Activated T-cell treated with anti-CD3 and anti-CD28 coated beads for 4 hours (primary cell): Measurements from ENCODE around the gene MAST4.

Source experiments
- DNase-seq: peaks from one replicate; pipeline ENCODE4 v3.0.0-alpha.2; 2020

MAST4 gene

DNA sequence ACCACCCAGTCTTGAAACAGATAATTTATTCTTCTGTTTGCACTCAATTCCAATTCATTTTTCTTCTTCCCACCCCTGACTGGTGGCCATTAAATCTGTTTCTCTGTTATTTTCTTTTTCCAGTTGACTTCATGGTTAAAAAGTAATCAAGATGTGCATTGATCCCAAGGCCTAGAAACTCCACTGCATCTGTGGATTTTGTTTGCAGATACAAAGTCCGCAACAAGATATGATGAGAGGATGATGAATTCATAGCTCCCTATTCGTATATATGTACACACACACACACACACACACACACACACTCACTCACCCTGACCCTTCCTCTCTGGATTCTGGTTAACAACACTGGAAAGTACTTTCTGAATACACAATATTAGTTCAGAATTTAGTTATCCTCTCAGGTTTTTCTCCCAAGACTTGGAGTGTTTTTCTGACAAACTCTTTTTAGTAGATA, 548.0 kb downstream of the MAST4 start:
- DNase-seq = no peak

GRCh38 chr5:67146574-67146973, 550.4 kb downstream of the MAST4 start:
- no peak for DNase-seq

DNA sequence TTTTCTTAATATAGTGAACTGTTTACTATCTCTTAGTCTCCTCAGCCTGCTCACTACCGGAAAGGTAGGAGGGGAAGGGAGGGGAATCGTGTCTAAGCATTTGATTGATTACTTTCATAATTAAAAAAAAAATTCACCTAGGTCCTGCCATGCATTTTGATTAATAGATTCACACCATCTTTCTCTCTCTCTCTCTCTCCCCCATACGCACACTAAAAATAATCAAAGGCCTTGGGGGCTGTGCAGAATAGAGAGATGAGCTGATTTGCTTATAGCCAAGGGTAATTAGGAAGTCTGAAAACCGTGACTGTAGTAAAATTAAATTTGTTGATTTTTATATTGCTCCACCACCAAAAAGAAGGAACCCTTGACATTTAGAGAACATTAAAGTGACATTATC, 550.8 kb downstream of the MAST4 start:
- DNase-seq = no peak

DNA sequence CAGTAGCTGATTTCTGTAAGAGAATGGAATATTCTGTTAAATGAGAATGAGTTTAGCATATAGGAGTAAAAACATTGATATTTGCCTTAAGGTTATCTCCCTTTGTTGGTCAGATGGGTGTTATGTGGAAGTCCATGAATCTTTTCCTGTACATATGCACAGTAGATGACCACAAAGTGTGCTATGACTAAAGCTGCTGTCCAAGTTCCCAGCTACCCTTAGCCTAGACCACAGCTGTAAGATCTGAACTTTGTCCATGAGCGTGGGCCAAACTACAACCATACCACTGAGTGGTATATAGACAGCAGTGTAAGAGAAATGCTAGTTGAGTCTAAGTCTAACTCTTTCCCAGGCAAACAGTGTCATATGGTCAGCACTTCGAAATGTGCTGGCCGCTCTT, 551.6 kb downstream of the MAST4 start:
- DNase-seq = no peak

DNA sequence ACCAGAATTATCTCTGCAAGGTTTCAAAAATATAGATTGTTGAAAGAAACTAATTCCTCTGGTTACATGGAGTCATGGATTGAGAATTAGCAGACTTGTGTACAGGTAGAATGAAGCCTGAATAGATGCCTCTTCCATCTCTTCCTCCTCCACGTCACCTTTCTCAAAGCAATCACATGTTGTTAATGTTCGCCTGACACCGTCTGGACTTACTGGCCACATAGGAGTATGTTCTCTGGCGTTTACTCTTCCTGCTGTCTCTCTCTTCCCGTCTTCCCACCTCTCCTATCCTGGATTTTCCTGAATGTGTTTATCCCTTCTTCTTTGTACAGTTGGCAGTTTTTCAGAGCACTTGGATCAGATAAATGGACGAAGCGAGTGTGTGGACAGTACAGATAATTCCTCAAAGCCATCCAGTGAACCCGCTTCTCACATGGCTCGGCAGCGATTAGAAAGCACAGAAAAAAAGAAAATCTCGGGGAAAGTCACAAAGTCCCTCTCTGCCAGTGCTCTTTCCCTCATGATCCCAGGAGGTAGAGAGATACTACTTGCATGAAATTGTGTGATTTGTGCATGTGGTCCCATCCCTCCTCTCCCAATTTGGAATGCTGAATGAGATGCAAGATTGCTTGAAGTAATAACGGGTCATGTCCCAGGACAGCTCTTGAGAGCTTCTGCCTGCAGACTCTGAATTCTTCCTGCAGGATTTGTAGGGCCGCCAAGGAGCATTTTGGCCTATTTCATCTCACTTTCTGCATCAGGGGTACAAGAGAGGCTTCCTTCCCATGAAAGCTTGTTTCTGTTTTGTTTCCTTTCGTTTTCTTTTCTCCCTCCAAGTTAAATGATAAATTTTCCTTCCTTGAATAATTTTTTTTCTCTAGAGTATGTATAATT, 553.1 kb downstream of the MAST4 start:
- DNase-seq = no peak

GRCh38 chr5:67149951-67150523, 553.8 kb downstream of the MAST4 start:
- no peak for DNase-seq

DNA sequence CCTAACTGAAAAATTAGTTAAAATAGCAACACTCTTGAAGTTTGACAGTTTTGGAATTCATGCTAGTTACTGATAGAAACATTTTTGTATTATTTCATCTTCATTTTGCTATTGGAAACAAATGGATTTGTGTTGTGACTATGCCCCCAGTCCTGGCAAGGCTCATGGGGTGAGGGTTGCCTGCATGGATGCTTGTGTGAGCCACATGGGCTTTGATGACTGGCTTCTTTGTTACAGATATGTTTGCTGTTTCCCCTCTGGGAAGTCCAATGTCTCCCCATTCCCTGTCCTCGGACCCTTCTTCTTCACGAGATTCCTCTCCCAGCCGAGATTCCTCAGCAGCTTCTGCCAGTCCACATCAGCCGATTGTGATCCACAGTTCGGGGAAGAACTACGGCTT, 556.2 kb downstream of the MAST4 start:
- no peak for DNase-seq

DNA sequence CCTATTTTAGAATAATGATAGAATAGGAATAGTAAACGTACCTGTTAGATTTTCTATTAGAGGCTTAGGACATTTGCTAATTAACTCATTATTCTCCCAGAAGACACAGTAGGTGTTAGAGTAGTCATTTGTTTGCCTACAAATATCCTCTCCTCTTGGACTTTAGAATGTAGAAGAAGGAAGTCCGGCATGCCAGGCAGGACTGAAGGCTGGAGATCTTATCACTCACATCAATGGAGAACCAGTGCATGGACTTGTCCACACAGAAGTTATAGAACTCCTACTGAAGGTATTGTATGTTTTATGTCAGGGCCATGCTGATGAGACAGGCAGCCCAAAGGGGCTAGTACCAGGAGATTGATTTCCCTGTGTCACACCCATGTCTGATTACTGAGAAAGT, 557.1 kb downstream of the MAST4 start:
- DNase-seq = no peak

DNA sequence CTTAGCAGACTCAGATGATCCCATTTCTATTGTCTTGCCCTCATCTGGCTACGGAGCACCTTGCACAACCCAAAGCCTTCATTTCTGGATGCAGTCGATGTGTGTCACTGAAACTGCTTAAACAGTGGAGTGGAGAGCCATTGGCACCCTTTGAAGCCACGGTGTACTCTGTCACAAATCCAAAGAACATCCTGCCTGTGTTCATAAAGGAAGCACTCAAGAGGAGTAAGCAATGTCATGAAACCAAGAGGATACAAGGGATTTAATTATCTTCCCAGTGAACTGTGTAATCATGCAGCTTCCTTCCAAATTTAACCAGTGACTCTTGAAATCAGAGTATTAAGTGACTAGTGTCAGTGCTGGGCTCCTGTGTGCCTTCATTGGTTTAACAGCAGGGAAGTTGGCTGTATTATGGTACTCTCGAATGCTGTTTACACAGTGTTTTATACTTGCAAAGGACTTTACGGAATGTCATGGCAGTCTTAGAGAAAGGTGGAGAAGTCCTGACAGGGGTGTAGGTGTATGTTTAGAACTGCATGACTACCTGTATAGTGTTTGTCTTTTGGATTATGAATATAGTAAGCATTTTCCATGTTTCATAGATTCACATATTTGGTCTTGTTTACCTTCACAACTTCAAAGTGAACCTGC, 558.5 kb downstream of the MAST4 start:
- no peak for DNase-seq

DNA sequence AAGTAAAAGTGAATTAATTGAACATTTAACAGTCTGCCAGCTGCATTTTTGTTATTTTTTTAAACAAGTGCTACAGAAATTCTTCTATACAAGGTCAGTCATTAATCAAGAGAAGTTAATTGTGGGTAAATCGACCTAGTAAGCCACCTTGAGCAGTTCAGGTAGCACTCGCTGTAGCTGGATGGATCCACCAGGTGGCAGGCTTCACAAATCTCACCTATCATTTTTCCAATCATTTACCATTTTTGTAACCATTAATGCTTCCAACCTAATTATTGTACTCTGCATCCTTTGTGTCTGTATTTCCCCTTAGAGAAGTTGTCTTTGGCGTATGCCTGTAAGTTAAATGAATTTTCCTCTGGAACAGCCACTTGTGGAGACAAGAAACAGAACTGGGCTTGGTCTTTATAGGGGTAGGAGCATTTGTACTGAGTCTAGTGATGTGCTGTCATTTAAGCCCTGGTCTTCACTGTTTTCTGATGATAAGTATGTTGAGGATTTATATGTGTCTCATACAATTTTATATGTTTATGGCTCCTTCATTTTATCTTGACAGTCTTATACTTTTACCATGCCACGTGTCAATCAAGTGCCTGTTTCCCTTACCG, 560.9 kb downstream of the MAST4 start:
- peak; percentile 40 for DNase-seq

DNA sequence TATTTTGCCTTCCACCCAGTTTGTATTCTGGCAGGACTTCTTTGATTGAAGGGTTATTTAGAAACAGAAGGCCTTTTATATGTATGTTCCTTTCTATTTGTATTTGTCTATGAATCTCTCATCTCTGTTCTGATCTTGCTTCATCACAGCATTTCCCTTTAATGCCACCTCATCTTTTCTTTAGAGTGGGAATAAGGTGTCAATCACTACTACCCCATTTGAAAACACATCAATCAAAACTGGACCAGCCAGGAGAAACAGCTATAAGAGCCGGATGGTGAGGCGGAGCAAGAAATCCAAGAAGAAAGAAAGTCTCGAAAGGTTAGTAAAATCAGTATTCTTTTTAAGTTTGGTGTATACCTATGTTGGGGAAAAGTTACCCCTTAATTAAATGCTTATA, 564.1 kb downstream of the MAST4 start:
- DNase-seq = no peak

DNA sequence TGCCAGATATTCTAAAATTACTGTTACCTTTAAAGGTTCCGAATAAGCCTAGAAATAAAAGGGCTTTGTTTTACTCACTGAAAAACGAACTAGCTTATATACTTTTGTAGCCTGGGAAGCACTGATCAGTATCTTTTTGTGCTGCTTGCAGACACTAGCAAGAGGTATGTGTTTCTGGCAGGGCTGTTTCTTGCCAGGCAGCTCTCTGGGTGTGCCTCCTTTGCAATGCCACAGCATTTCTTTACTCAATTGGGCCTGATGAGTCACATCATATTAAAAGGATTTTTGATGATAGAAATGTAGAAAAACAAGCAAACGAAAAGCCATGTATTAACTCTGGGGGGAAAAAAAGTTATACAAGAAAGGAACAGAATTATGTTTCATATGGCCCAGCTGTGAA, 564.8 kb downstream of the MAST4 start:
- no peak for DNase-seq

- DNase-seq = no peak
Measured at GRCh38 chr5:67161767-67162166, 565.6 kb downstream of the MAST4 start.

DNA sequence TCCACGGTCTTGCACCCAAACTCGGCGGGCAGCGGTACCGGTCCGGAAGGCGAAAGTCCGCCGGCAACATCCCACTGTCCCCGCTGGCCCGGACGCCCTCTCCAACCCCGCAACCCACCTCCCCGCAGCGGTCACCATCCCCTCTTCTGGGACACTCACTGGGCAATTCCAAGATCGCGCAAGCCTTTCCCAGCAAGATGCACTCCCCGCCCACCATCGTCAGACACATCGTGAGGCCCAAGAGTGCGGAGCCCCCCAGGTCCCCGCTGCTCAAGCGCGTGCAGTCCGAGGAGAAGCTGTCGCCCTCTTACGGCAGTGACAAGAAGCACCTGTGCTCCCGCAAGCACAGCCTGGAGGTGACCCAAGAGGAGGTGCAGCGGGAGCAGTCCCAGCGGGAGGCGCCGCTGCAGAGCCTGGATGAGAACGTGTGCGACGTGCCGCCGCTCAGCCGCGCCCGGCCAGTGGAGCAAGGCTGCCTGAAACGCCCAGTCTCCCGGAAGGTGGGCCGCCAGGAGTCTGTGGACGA, 567.1 kb downstream of the MAST4 start:
- DNase-seq = no peak

- no peak for DNase-seq
Measured at GRCh38 chr5:67163863-67164595, 567.8 kb downstream of the MAST4 start.

GRCh38 chr5:67164856-67165525, 568.8 kb downstream of the MAST4 start:
- no peak for DNase-seq

- DNase-seq = peak; percentile 59
Measured at GRCh38 chr5:67165526-67166459, 569.6 kb downstream of the MAST4 start.

DNA sequence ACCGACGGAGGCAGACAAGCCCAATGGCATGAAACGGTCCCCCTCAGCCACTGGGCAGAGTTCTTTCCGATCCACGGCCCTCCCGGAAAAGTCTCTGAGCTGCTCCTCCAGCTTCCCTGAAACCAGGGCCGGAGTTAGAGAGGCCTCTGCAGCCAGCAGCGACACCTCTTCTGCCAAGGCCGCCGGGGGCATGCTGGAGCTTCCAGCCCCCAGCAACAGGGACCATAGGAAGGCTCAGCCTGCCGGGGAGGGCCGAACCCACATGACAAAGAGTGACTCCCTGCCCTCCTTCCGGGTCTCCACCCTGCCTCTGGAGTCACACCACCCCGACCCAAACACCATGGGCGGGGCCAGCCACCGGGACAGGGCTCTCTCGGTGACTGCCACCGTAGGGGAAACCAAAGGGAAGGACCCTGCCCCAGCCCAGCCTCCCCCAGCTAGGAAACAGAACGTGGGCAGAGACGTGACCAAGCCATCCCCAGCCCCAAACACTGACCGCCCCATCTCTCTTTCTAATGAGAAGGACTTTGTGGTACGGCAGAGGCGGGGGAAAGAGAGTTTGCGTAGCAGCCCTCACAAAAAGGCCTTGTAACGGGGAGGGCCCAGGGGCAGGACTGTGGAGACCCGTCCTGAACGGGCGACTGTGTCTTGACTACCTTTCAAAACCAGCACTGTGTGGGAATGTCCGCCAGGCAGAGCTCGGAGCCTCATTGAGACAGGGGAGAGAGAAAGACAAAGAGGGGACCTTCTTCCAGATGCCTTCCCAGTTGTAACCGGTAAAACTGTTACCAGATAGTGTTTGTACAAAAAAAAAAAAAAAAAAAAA, 570.5 kb downstream of the MAST4 start:
- peak; percentile 44 for DNase-seq

- no peak for DNase-seq
Measured at GRCh38 chr5:67168069-67168468, 571.9 kb downstream of the MAST4 start.

DNA sequence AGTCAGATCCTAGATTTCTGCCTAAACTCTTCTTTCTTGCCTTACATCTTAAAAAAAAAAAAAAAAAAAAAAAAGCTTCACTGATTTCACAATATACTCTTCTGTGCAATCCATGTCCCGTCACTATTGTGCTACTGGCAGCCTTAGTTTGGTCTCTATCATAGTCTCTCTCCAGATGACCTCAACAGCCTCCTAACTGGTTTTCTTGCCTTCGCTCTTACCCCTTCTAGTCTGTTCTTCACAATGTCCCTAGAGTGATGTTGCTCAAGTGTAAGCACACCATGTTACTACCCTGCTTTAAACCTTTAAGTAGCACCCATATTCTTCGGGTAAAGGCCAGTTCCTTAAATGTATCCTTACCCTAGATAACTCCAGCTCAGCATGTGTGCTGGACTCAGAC, 574.6 kb downstream of the MAST4 start:
- no peak for DNase-seq
